NCI-H1694 (cell line): Measurements from ENCODE around the gene BANK1.

Source experiments
- DNase-seq: peaks from one replicate; lab custom pipeline; 2025; lab: John Stamatoyannopoulos, UW

The BANK1 gene

DNA sequence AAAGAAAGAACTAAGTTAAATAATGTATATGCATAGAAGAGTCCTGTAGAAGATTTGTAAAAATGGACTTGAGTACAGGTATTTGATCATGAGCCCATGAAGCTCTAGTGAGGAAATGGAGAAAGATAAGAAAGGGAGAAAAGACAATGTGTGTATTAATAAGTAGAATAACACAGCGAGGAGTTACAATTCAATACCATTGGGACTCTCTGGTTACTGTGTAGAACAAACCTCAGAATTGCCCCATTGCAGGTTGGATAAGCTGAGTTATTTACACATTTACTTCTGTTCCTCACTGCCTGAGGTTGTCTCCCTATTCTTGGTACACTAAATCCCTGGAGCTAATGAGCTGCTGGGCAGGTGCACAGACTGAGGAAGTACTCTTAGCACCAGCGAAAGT lies 33.3 kb downstream of the BANK1 start:
- no peak for DNase-seq

GRCh38 chr4:101824500-101824899 lies 34.0 kb downstream of the BANK1 start:
- no peak for DNase-seq

- no peak for DNase-seq
These were observed 35.4 kb downstream of the BANK1 start for GRCh38 chr4:101825953-101826352.

DNA sequence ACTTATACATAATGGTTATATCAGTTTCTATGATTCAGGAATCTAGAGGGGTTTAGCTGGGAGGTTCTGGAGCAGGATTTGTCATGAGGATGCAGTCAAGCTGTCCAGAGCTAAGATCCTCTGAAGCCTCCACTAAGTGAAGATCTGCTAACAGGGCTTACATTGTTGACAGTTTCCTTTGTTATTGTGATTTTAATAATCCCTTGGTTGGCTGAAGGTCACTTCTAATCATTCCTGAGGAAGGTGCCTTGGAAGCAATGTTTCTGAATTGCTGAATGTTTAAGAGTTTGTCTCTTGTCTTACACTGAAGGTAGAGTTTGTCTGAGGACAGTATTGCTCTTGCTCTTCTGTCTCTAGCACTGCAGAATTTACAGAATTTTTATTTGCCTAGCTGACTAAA lies 41.3 kb downstream of the BANK1 start:
- DNase-seq, result no peak

- DNase-seq, result no peak
These were observed 43.0 kb downstream of the BANK1 start for GRCh38 chr4:101833480-101833879.

- DNase-seq, result no peak
These were observed 44.8 kb downstream of the BANK1 start for GRCh38 chr4:101835121-101835904.

- no peak for DNase-seq
These were observed 52.5 kb downstream of the BANK1 start for GRCh38 chr4:101843054-101843453.

- no peak for DNase-seq
These were observed 56.0 kb downstream of the BANK1 start for GRCh38 chr4:101846550-101846949.

- DNase-seq, result no peak
These were observed 60.2 kb downstream of the BANK1 start for GRCh38 chr4:101850698-101851097.

- DNase-seq, result no peak
These were observed 61.1 kb downstream of the BANK1 start for GRCh38 chr4:101851672-101852071.

DNA sequence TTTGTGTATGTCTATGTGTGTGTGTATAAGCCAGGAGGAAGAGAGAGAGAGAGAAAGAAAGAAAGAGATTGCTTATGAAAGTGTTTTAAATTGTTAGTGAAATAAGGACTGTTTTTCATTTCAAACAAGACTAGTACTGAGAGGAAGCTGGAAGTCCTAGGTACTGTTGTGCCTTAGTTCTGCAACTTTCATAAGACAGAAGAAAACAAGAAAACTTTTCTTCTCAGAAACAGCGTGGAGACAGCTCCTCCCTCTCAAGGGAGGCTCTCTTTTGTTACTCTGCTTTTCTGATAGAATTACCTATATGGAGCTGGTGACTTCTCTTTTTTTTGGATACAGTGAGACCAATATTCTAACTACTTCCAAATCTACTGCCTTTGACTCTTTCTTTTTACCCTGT lies 62.5 kb downstream of the BANK1 start:
- no peak for DNase-seq

GRCh38 chr4:101853691-101854090 lies 63.2 kb downstream of the BANK1 start:
- no peak for DNase-seq

GRCh38 chr4:101855239-101855638 lies 64.7 kb downstream of the BANK1 start:
- no peak for DNase-seq

GRCh38 chr4:101856149-101856548 lies 65.6 kb downstream of the BANK1 start:
- no peak for DNase-seq

DNA sequence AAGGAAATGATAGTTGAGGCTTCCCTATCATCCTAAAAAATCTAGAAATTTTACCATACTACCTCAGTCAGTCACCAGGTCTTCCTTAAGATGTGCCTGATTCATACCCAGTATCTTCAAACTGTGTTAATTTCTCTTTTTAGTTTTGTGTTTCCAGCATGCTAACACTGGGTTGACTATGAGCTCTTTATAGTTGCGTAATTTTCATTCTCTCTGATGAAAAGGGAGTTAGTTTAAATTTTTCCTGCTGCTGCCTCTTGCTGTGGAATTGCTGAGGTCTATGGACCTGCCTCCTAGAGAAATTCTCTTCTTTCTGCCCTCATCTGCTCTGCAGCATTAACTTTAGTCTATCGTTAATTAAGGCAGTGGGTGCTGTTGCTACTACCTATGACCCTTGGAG lies 66.6 kb downstream of the BANK1 start:
- DNase-seq, result no peak

- no peak for DNase-seq
These were observed 68.1 kb downstream of the BANK1 start for GRCh38 chr4:101858641-101859040.

GRCh38 chr4:101862595-101862994 lies 72.1 kb downstream of the BANK1 start:
- DNase-seq, result no peak

DNA sequence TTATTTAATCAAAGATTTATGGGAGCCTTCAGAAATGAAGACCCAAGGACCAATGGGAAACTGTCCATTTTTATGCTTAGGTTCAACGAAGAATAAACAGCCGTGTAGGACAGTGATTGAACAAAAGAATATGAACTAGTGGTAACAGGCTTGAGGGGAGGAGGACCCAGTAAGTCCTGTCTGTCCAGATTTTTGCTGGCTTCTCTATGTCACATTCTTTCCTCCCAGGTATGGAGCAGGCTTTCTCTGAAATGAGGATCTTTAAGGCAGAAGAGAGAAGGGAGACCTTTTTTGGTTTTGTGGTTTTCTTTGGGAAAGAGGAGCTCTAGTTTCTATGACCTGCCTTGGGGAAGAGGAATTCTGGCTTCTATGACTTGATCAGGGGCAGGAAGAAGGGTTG lies 74.1 kb downstream of the BANK1 start:
- no peak for DNase-seq

DNA sequence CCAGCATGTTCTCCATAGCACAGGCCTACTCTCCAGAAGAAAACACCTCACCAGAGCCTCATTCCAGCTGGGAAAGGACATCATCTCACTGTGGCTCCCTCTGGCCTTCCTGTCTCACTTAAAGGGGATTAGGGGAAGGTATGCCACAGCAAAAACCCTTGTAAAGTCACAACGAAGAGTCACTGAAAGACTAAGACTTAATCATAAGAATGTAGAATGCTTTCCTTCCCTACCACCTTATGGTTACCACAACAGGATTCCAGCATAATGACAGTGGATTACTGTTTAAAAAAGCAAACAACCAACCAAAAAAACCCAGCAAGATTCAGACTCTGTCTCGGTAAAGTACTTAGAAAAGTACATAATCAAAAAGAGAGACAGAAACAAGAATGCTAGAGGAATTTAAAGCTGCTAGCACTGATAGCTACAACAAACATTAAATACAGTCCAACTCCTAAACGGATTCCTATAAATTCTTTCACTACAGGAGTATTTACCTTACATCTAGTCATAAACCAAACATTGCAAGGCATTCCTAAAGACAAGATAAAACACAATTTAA lies 75.1 kb downstream of the BANK1 start:
- DNase-seq, result no peak

DNA sequence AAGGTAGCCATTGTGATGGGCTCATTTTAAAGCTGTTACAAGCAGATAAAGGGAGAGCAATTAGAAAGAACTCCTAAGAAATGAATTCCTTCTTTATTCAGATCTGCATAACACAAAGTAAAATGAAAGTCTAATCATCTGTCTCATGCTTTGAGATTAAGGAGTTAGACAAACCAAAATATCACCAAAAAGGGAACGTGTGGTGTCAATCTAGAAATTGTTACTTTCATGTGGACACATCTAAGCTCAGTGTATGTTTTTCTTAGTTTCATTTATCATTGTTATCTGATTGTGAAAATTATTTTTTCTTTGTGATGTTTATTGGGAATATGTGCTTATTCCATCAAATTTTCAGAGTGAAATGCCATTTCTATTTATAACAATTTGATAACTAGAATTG lies 80.3 kb downstream of the BANK1 start:
- DNase-seq, result no peak

GRCh38 chr4:101871962-101872676 lies 81.6 kb downstream of the BANK1 start:
- no peak for DNase-seq

DNA sequence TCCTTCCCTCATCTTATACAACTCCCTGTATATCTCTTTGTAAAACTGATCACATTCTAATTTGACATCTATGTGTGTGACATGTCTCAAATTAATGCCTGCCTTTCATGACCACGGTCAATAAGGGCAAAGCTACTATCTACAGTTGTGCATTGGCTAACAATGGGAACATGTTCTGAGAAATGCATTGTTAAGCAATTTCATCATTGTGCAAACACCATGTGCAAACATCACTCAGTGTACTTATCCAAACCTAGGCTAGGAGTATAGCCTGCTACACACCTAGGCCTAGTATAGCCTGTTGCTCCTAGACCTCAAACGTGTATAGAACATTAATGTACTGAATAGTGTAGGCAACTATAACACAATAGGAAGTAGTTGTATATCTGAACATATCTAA lies 95.0 kb downstream of the BANK1 start:
- DNase-seq, result no peak

- no peak for DNase-seq
These were observed 96.3 kb downstream of the BANK1 start for GRCh38 chr4:101886826-101887225.
